OCI-LY1 (cell line): ENCODE measurements around the gene LIMA1.

Source experiments
- H2AFZ ChIP-seq: fragments of 200-600 bp; sonication (generic), shearing (Covaris generic); 2 replicates; pipeline ENCODE4 v1.6.0; 2014; ENCODE audit warnings: antibody characterized with exemption, mild to moderate bottlenecking, low read length
- H3F3A ChIP-seq: fragments of 200-600 bp; sonication (generic), shearing (Covaris generic); 2 replicates; pipeline ENCODE4 v1.6.0; 2014; ENCODE audit warnings: mild to moderate bottlenecking, antibody characterized with exemption, low read length, moderate library complexity; ENCODE audit not compliant: insufficient read depth
- H3K27ac ChIP-seq: fragments of 200-600 bp; sonication (generic); 2 replicates; pipeline ENCODE4 v1.5.1; 2014; ENCODE audit warnings: low read length, mixed run types, mild to moderate bottlenecking, low read depth; ENCODE audit not compliant: poor library complexity, severe bottlenecking
- H3K27me3 ChIP-seq: fragments of 200-600 bp; sonication (generic); 2 replicates; pipeline ENCODE4 v1.6.0; 2014; ENCODE audit warnings: antibody characterized with exemption, mild to moderate bottlenecking, low read length, moderate library complexity; ENCODE audit not compliant: insufficient read depth
- H3K36me3 ChIP-seq: fragments of 200-600 bp; sonication (generic); 2 replicates; pipeline ENCODE4 v1.6.1; 2014; ENCODE audit warnings: mild to moderate bottlenecking, antibody characterized with exemption, low read length, moderate library complexity, mixed read lengths; ENCODE audit not compliant: insufficient read depth
- H3K4me1 ChIP-seq: fragments of 200-600 bp; sonication (generic); 2 replicates; pipeline ENCODE4 v1.5.1; 2014; ENCODE audit warnings: mild to moderate bottlenecking, low read length, moderate library complexity; ENCODE audit not compliant: insufficient read depth, severe bottlenecking
- H3K4me2 ChIP-seq: fragments of 200-600 bp; sonication (generic), shearing (Covaris generic); 2 replicates; pipeline ENCODE4 v1.6.1; 2014; ENCODE audit warnings: low read length
- H3K4me3 ChIP-seq: fragments of 200-600 bp; sonication (generic); 2 replicates; pipeline ENCODE4 v1.5.1; 2014; ENCODE audit warnings: low read length, low read depth, mild to moderate bottlenecking, mixed read lengths; ENCODE audit not compliant: poor library complexity, severe bottlenecking
- H3K79me2 ChIP-seq: fragments of 200-600 bp; shearing (Covaris generic); 2 replicates; pipeline ENCODE4 v1.6.1; 2016; ENCODE audit warnings: mixed run types, low read length, mixed read lengths; ENCODE audit not compliant: insufficient read depth
- H3K9ac ChIP-seq: fragments of 200-600 bp; sonication (generic), shearing (Covaris generic); 2 replicates; pipeline ENCODE4 v1.6.1; 2014; ENCODE audit warnings: mild to moderate bottlenecking, low read length, mixed read lengths
- H3K9me2 ChIP-seq: fragments of 200-600 bp; sonication (generic), shearing (Covaris generic); 2 replicates; pipeline ENCODE4 v1.6.1; 2014; ENCODE audit warnings: low read depth, mild to moderate bottlenecking, low read length, mixed read lengths
- H3K9me3 ChIP-seq: fragments of 200-600 bp; shearing (Covaris generic); 2 replicates; pipeline ENCODE4 v1.6.1; 2014; ENCODE audit warnings: low read length, mixed read lengths
- H4K20me1 ChIP-seq: fragments of 200-600 bp; sonication (generic), shearing (Covaris generic); 2 replicates; pipeline ENCODE4 v1.6.0; 2016; ENCODE audit warnings: mild to moderate bottlenecking, low read length; ENCODE audit not compliant: insufficient read depth
- CTCF ChIP-seq: fragments of 200-600 bp; sonication (generic), shearing (Covaris generic); IDR thresholded peaks from 2 replicates; pipeline ENCODE4 v1.5.1; 2017; ENCODE audit warnings: mild to moderate bottlenecking, antibody characterized with exemption, low read length, moderate library complexity, mixed read lengths
- EZH2 ChIP-seq: fragments of 200-600 bp; sonication (generic), shearing (Covaris generic); IDR thresholded peaks from 2 replicates; pipeline ENCODE4 v1.8.0; 2017; ENCODE audit warnings: borderline replicate concordance, mixed run types, mild to moderate bottlenecking, antibody characterized with exemption, low read length, moderate library complexity, mixed read lengths

Gene LIMA1

GRCh38 chr12:50164963-50165362 lies 118.4 kb downstream of the LIMA1 start:
- Histone ChIP-seq H3K27ac (no peak overlapping the region), H3K36me3 (no peaks in the 10 kb centered on the region), H3K79me2 (peaks cover 36% of the 10 kb centered on the region), H2AFZ (no peak overlapping the region), H3K4me3 (no peak overlapping the region), H3K9me3 (no peaks in the 10 kb centered on the region), H3K4me1 (peaks cover 15% of the 10 kb centered on the region), H3F3A (no peaks in the 10 kb centered on the region), H3K4me2 (no peak overlapping the region), H4K20me1 (no peaks in the 10 kb centered on the region), H3K9me2 (no peaks in the 10 kb centered on the region), H3K9ac (no peak overlapping the region), H3K27me3 (no peaks in the 10 kb centered on the region)
- no peak for TF ChIP-seq EZH2
- TF ChIP-seq CTCF, result no peak

- Histone ChIP-seq H3K9ac (no peak overlapping the region), H3K36me3 (peaks cover 8% of the 10 kb centered on the region), H2AFZ (no peak overlapping the region), H3F3A (no peaks in the 10 kb centered on the region), H3K4me2 (no peak overlapping the region), H3K27me3 (no peaks in the 10 kb centered on the region), H3K79me2 (peaks cover 43% of the 10 kb centered on the region), H3K4me1 (peaks cover 11% of the 10 kb centered on the region), H3K9me3 (no peaks in the 10 kb centered on the region), H3K9me2 (no peaks in the 10 kb centered on the region), H4K20me1 (no peaks in the 10 kb centered on the region), H3K4me3 (no peak overlapping the region), H3K27ac (no peak overlapping the region)
- TF ChIP-seq EZH2, result no peak
- TF ChIP-seq CTCF, result no peak
Observed at GRCh38 chr12:50162230-50162629, 121.1 kb downstream of the LIMA1 start.

GRCh38 chr12:50160643-50161042 lies 122.7 kb downstream of the LIMA1 start:
- Histone ChIP-seq H3F3A (no peaks in the 10 kb centered on the region), H3K36me3 (peaks cover 14% of the 10 kb centered on the region), H3K4me1 (peaks cover 2% of the 10 kb centered on the region), H3K27me3 (no peaks in the 10 kb centered on the region), H3K9ac (no peak overlapping the region), H2AFZ (no peak overlapping the region), H3K27ac (no peak overlapping the region), H3K9me3 (no peaks in the 10 kb centered on the region), H3K4me2 (no peak overlapping the region), H3K4me3 (no peak overlapping the region), H3K9me2 (no peaks in the 10 kb centered on the region), H3K79me2 (peaks cover 33% of the 10 kb centered on the region), H4K20me1 (no peaks in the 10 kb centered on the region)
- no peak for TF ChIP-seq EZH2
- TF ChIP-seq CTCF, result no peak
